OCI-LY7 (cell line): ENCODE results near the gene XPO4. TPM values are rescaled to one million over a fixed set of nuclear protein-coding genes. Genes with fewer than 3 reads are reported as not detected.

Experiments
- BruUV-seq: library from RNA; stranded (reverse); fragments of 400-500 nt; replicated peaks from 2 replicates; lab custom pipeline; 2021; lab: Mats Ljungman, UMichigan
- CTCF ChIA-PET: fragments of 300-600 bp; sonication (Branson Sonifier 250); formaldehyde crosslinking; loops from one replicate; lab custom pipeline; 2022; ENCODE audit warnings: antibody characterized with exemption; ENCODE audit not compliant: unreplicated experiment; lab: Charles Lee
- POLR2A ChIA-PET: fragments of 300-600 bp; sonication (Branson Sonifier 250); formaldehyde crosslinking; loops from one replicate; lab custom pipeline; 2022; ENCODE audit warnings: antibody characterized with exemption; lab: Charles Lee
- DNase-seq: peaks from one replicate; pipeline ENCODE4 v3.0.0-alpha.2; 2015; ENCODE audit warnings: low spot score
- H2AFZ ChIP-seq: fragments of 200-600 bp; sonication (generic), shearing (Covaris generic); 2 replicates; pipeline ENCODE4 v1.6.1; 2014; ENCODE audit warnings: mild to moderate bottlenecking, antibody characterized with exemption, low read length, moderate library complexity
- H3K27ac ChIP-seq: fragments of 200-600 bp; sonication (generic); 2 replicates; pipeline ENCODE4 v1.5.1; 2014; ENCODE audit warnings: mixed run types, low read depth, mild to moderate bottlenecking, moderate library complexity, low read length, inconsistent platforms; ENCODE audit not compliant: poor library complexity, severe bottlenecking
- H3K36me3 ChIP-seq: fragments of 200-600 bp; sonication (generic); 2 replicates; pipeline ENCODE4 v1.6.1; 2014; ENCODE audit warnings: mild to moderate bottlenecking, antibody characterized with exemption, low read length, moderate library complexity, mixed read lengths; ENCODE audit not compliant: insufficient read depth
- H3K4me1 ChIP-seq: fragments of 200-600 bp; sonication (generic); 2 replicates; pipeline ENCODE4 v1.5.1; 2014; ENCODE audit warnings: mild to moderate bottlenecking, low read length; ENCODE audit not compliant: insufficient read depth, poor library complexity, severe bottlenecking
- H3K4me2 ChIP-seq: fragments of 200-600 bp; sonication (generic); 2 replicates; pipeline ENCODE4 v1.6.1; 2014; ENCODE audit warnings: mild to moderate bottlenecking, low read length
- H3K4me3 ChIP-seq: fragments of 200-600 bp; sonication (generic); 2 replicates; pipeline ENCODE4 v1.5.1; 2014; ENCODE audit warnings: mild to moderate bottlenecking, low read depth, low read length; ENCODE audit not compliant: poor library complexity, severe bottlenecking
- H3K79me2 ChIP-seq: fragments of 200-600 bp; sonication (generic); 2 replicates; pipeline ENCODE4 v1.6.1; 2016; ENCODE audit warnings: low read depth, mild to moderate bottlenecking, low read length, moderate library complexity, mixed read lengths; ENCODE audit not compliant: insufficient read depth
- H3K9me2 ChIP-seq: fragments of 200-600 bp; sonication (generic); 2 replicates; pipeline ENCODE4 v1.6.1; 2016; ENCODE audit warnings: mild to moderate bottlenecking, low read length, mixed read lengths; ENCODE audit not compliant: insufficient read depth
- H3K9me3 ChIP-seq: fragments of 200-600 bp; sonication (generic); 2 replicates; pipeline ENCODE4 v1.6.1; 2014; ENCODE audit warnings: mild to moderate bottlenecking, mixed run types, low read length, mixed read lengths
- H4K20me1 ChIP-seq: fragments of 200-600 bp; sonication (generic); 2 replicates; pipeline ENCODE4 v1.6.1; 2014; ENCODE audit warnings: mild to moderate bottlenecking, antibody characterized with exemption, low read length, moderate library complexity, mixed read lengths; ENCODE audit not compliant: insufficient read depth
- CTCF ChIP-seq: fragments of 200-600 bp; sonication (generic); conservative IDR thresholded peaks from 2 replicates; pipeline ENCODE4 v1.5.1; 2014; ENCODE audit warnings: mild to moderate bottlenecking, antibody characterized with exemption, low read length, moderate library complexity, mixed read lengths
- EZH2phosphoT487 ChIP-seq: fragments of 200-600 bp; sonication (generic); IDR thresholded peaks from 2 replicates; pipeline ENCODE4 v1.6.1; 2018; ENCODE audit warnings: low read depth, borderline replicate concordance, mild to moderate bottlenecking, mixed run types, antibody characterized with exemption, low read length, moderate library complexity, mixed read lengths
- intact Hi-C: fragments of 100-400 bp; cut with micrococcal nuclease; formaldehyde crosslinking; loops from one replicate; pipeline ENCODE4 v1.10.0; 2022; ENCODE audit not compliant: unreplicated experiment
- total RNA-seq, 2 experiments: library from RNA; depleted of rRNA in 1 of 2; stranded (reverse); fragments of >200 nt in 1 of 2; shearing (Covaris generic) in 1 of 2; gene quantifications; 2 replicates each; pipeline ENCODE4 v1.2.3, GENCODE V29; 2014 to 2022

The XPO4 gene
- total RNA-seq, 2 experiments from 2014 or later, result 20.6 to 26.9 TPM

GRCh38 chr13:20856650-20857049 lies 45.9 kb downstream of the XPO4 start:
- H3K27ac ChIP-seq, result no peak overlapping the region
- H4K20me1 ChIP-seq, result no peaks in the 10 kb centered on the region
- ChIA-PET POLR2A (interaction anchor here (1.1 kb wide), 1 partner anchor 10 kb away, joined by 3 read pairs; no protein-coding TSS in a partner anchor), CTCF (no interaction called here)
- no peak for DNase-seq
- H3K9me2 ChIP-seq, result no peaks in the 10 kb centered on the region
- no peaks in the 10 kb centered on the region for H3K9me3 ChIP-seq
- H2AFZ ChIP-seq, result no peak overlapping the region
- H3K79me2 ChIP-seq, result peaks cover 9% of the 10 kb centered on the region; the same call in 1 of the 2 replicates
- no peaks in the 10 kb centered on the region for H3K4me1 ChIP-seq
- no peak overlapping the region for H3K4me2 ChIP-seq
- H3K4me3 ChIP-seq, result no peak overlapping the region
- TF ChIP-seq EZH2phosphoT487, result no peak
- TF ChIP-seq CTCF, result no peak
- intact Hi-C loops, result no loop called here
- H3K36me3 ChIP-seq, result peaks cover 77% of the 10 kb centered on the region
- BruUV-seq, result TSS peak; percentile 8

- no peaks in the 10 kb centered on the region for H4K20me1 ChIP-seq
- no peaks in the 10 kb centered on the region for H3K4me1 ChIP-seq
- H3K9me2 ChIP-seq, result no peaks in the 10 kb centered on the region
- peaks cover 6% of the 10 kb centered on the region; the same call in 1 of the 2 replicates for H3K79me2 ChIP-seq
- POLR2A ChIA-PET, result interaction anchor here (1.7 kb wide), 1 partner anchor 11 kb away, joined by 5 read pairs; no protein-coding TSS in a partner anchor
- no peak overlapping the region for H3K27ac ChIP-seq
- BruUV-seq, result no TSS peak
- H3K4me2 ChIP-seq, result no peak overlapping the region
- CTCF ChIA-PET, result no interaction called here
- H2AFZ ChIP-seq, result no peak overlapping the region
- TF ChIP-seq EZH2phosphoT487, result no peak
- no peak for TF ChIP-seq CTCF
- H3K4me3 ChIP-seq, result no peak overlapping the region
- no peaks in the 10 kb centered on the region for H3K9me3 ChIP-seq
- DNase-seq, result no peak
- H3K36me3 ChIP-seq, result peaks cover 72% of the 10 kb centered on the region
- intact Hi-C loops, result no loop called here
Measured at GRCh38 chr13:20851844-20852402, 50.6 kb downstream of the XPO4 start.

GRCh38 chr13:20848944-20849343 lies 53.6 kb downstream of the XPO4 start:
- no peaks in the 10 kb centered on the region for H3K9me2 ChIP-seq
- H3K4me3 ChIP-seq, result no peak overlapping the region
- H3K36me3 ChIP-seq, result peaks cover 62% of the 10 kb centered on the region
- intact Hi-C loops, result no loop called here
- H4K20me1 ChIP-seq, result no peaks in the 10 kb centered on the region
- no peaks in the 10 kb centered on the region for H3K9me3 ChIP-seq
- no peak overlapping the region for H3K4me2 ChIP-seq
- peaks cover 5% of the 10 kb centered on the region; the same call in 1 of the 2 replicates for H3K79me2 ChIP-seq
- no peak overlapping the region for H3K27ac ChIP-seq
- H2AFZ ChIP-seq, result no peak overlapping the region
- no peak for DNase-seq
- CTCF ChIA-PET, result no interaction called here
- H3K4me1 ChIP-seq, result no peaks in the 10 kb centered on the region
- no TSS peak for BruUV-seq
- no peak for TF ChIP-seq CTCF
- no peak for TF ChIP-seq EZH2phosphoT487
- POLR2A ChIA-PET, result interaction anchor here (0.6 to 1.3 kb wide), 7 partner anchors 10 to 345 kb away, joined by 3 to 5 read pairs (median 3); no protein-coding TSS in a partner anchor
